Measurements from ENCODE around the gene PRUNE2.

The PRUNE2 gene

DNA sequence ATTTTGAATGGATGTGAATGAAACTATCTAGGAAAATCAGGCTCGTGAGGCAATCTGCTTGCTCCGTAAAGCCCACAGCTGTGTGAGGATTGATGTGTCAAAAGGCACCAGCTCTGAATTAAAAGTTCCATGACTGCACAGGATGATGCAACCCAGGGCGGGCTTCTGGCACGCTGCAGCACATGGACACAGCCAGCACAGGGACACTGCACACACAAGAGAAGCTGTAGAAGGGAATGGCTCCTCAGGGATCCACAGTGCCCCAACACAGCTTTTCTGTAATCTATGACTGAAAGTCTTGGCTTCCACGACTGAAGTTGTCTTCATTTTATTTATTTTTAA is 295.9 kb downstream of the PRUNE2 start:
- no peak overlapping the region for H3K27ac Mint-ChIP-seq (ENCODE audit: low read depth)
- ATAC-seq (replicated peaks; ENCODE audit: extremely low read depth, poor library complexity, severe bottlenecking), result no peak
- peaks cover 1% of the 10 kb centered on the region for H3K36me3 Mint-ChIP-seq (ENCODE audit: insufficient read depth)
- peaks cover 4% of the 10 kb centered on the region for H3K4me1 Mint-ChIP-seq
- no peaks in the 10 kb centered on the region for H3K27me3 Mint-ChIP-seq
- no peaks in the 10 kb centered on the region for H3K9me3 Mint-ChIP-seq
- H3K4me3 Mint-ChIP-seq, result no peak overlapping the region
- DNase-seq (ENCODE audit: low spot score in 2 of 2), result no peak

DNA sequence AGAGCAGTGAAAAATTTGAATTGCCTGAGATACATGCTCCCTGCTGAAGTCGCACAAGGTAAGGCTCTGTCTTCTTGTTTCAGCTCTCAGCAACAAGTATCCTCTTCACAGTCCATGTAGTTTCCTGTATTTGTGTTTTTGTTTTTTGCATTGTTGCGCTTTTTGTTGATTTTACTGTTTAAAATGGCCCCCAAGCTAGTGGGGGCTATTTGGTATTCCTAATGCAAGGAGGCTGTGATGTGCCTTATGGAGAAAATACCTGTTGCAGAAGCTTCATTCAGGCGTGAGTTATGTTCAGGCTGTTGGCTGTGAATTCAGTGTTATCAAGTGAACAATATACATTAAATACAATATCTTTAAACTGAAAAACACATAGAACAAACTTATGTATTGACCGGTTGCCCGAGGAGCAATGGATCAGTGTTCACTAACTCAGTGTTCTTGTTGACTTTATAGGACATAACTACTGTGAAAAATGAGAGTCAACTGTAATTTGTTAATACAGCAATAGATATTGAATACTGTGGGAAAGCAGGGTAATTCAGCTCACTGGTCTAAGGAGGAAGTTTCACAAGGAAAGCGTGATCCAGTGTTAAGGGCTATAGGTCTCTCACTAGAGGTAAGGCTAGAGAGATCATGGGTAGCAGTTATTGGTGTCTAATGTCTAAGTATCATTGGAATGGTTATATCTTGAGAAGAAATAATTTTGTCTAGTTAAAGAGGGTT is 296.5 kb downstream of the PRUNE2 start:
- Mint-ChIP-seq H3K27ac (ENCODE audit: low read depth) (no peak overlapping the region), H3K36me3 (ENCODE audit: insufficient read depth) (peaks cover 1% of the 10 kb centered on the region), H3K27me3 (no peaks in the 10 kb centered on the region), H3K4me1 (no peaks in the 10 kb centered on the region), H3K4me3 (no peak overlapping the region), H3K9me3 (no peaks in the 10 kb centered on the region)
- ATAC-seq (replicated peaks; ENCODE audit: extremely low read depth, poor library complexity, severe bottlenecking) (no peak), DNase-seq (ENCODE audit: low spot score in 2 of 2) (no peak)

DNA sequence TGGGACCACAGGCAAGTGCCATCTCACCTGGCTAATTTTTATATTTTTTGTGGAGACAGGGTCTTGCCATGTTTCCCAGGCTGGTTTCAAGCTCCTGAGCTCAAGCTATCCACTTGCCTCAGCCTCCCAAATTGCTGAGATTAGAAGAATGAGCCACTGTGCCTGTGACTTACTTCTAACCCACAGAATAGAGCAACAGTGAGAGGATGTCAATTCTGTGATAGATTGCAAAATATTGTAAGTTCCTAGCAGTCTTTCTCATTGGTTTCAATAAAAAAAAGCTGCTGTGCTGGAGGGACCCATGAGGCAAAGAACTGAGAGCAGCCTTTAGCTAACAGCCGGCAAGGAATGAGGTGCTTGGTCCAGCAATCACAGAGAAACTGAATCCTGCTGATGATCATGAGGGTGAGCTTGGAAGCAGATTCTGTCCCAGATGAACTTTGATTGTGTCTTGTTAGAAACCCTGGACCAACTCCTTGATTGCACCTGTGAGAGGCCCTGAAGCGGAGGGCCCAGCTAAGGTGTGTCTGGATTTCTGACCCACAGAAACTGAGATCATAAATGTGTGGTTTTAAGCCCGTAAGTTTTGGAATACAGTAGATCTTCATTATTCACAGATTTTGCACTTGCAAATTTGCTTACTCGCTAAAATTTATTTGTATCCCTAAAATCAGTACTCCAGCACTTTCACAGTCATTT is 297.2 kb downstream of the PRUNE2 start:
- Mint-ChIP-seq H3K9me3 (no peaks in the 10 kb centered on the region), H3K36me3 (ENCODE audit: insufficient read depth) (peaks cover 1% of the 10 kb centered on the region), H3K27me3 (no peaks in the 10 kb centered on the region), H3K4me3 (no peak overlapping the region), H3K27ac (ENCODE audit: low read depth) (no peak overlapping the region), H3K4me1 (no peaks in the 10 kb centered on the region)
- ATAC-seq (replicated peaks; ENCODE audit: extremely low read depth, poor library complexity, severe bottlenecking) (no peak), DNase-seq (ENCODE audit: low spot score in 2 of 2) (no peak)

DNA sequence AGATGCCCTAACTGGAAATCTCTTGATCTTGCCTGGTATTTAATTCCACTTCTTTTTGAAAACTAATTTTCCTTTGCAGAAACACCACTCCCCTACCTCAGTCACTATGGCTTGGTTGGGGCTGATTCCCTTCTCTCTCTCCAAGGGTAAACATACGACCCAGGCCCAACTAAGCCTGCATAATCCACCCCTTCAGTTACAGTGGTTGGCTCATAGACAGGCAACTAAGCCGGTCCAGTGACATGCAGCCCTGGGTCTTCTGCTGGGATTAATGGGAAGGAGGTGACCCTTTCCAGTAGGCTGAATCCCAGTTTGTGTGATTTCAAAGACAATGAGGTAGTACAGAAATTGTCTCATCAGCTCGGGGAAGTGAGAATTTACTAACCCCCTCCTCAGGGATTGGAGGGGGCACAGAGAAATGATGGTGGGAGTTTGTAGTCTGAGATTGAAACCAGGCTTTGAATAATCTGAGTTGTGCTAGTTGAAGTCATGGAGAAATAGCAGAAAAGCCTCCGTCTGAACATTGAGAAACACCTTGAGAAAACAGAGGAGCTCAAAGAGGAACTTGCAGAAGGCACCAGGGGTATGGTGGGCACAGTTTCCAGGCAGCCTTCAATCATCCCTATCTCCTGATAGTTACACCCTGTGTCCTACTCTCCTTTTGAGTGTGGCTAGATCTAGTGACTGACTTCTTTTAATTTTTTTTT is 298.0 kb downstream of the PRUNE2 start:
- H3K36me3 Mint-ChIP-seq (ENCODE audit: insufficient read depth), result no peaks in the 10 kb centered on the region
- H3K4me3 Mint-ChIP-seq, result no peak overlapping the region
- DNase-seq (ENCODE audit: low spot score in 2 of 2) (no peak), ATAC-seq (replicated peaks; ENCODE audit: extremely low read depth, poor library complexity, severe bottlenecking) (no peak)
- no peaks in the 10 kb centered on the region for H3K9me3 Mint-ChIP-seq
- H3K27ac Mint-ChIP-seq (ENCODE audit: low read depth), result no peak overlapping the region
- no peaks in the 10 kb centered on the region for H3K4me1 Mint-ChIP-seq
- H3K27me3 Mint-ChIP-seq, result no peaks in the 10 kb centered on the region

DNA sequence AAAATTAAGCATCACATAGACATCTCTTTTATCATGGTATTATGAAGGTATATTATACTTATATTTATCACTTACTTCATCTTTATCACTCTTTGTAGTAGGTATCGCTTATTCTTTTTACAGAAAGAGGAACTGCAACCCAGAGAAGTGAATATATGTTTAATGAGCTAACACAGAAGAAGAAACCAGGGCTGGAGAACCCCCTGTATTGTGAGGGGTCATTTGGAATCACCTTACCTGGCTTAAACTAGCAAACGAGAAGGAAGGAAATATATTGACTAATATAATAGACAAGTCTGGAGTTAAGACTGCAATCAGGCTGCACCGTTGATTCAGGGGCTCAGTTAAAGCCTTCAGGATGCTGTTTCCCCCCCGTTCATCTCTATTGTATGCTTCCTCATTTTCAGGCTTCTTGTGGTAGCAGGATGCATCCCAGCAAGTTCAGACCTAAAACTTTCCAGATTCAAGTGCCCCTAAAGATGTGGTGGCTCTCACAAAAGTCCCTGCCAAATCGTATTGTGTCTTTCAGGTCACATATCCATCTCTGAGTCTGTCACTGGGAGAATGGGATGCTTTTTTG is 300.5 kb downstream of the PRUNE2 start:
- ATAC-seq (replicated peaks; ENCODE audit: extremely low read depth, poor library complexity, severe bottlenecking), result no peak
- no peak overlapping the region for H3K27ac Mint-ChIP-seq (ENCODE audit: low read depth)
- H3K9me3 Mint-ChIP-seq, result no peaks in the 10 kb centered on the region
- H3K4me3 Mint-ChIP-seq, result no peak overlapping the region
- no peaks in the 10 kb centered on the region for H3K27me3 Mint-ChIP-seq
- no peaks in the 10 kb centered on the region for H3K4me1 Mint-ChIP-seq
- no peak for DNase-seq (ENCODE audit: low spot score in 2 of 2)
- H3K36me3 Mint-ChIP-seq (ENCODE audit: insufficient read depth), result no peaks in the 10 kb centered on the region

DNA sequence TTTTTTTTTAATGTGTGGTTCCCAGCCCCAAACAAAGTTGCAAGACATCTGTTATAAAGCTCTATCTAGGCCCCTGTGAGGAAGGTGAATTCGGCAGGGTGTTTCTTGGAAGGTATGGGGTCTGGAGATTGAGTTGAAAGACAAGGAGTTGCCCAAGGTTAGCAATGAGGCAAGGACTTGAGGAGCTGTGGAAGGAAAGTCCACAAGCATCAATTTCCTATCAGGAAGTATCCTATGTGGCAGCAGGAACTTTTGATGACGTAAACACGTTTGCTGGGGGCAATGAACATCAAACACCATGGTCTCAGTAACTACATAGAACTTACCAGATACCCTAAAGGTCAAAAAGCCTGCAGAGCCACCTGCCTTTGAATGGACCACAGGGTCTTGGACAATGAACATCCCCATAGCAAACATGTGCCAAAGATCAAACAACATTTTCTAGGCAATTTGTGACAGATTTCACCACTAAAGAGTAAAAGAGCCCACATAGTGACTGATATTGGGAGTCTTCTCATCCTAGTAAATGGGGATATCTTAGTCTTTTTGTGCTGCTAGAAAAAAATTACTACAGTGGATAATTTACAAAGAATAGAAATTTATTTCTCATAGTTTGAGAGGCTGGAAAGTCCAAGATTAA is 301.9 kb downstream of the PRUNE2 start:
- no peak overlapping the region for H3K27ac Mint-ChIP-seq (ENCODE audit: low read depth)

DNA sequence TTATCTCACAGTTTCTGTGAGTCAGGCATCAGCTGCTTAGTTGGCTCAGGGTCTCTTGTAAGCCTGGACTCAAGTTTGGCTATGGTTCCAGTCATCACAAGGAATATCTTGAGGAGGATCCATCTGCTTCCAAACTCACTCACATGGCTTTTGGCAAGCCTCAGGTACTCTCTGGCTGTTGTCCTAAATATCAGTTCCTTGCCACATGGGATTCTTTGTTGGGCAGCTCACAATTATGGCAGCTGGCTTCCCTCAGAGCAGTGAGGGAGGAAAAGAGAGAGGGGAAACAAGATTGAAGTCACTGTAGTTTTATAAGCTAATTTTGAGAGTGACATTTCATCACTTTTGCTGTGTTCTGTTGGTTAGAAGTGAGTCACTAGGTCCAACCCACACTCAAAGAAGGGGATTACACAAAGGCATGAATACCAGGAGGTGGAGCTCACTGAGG is 302.4 kb downstream of the PRUNE2 start:
- Mint-ChIP-seq H3K9me3 (no peaks in the 10 kb centered on the region), H3K4me3 (no peak overlapping the region), H3K36me3 (ENCODE audit: insufficient read depth) (no peaks in the 10 kb centered on the region), H3K4me1 (no peaks in the 10 kb centered on the region), H3K27me3 (no peaks in the 10 kb centered on the region), H3K27ac (ENCODE audit: low read depth) (no peak overlapping the region)
- ATAC-seq (replicated peaks; ENCODE audit: extremely low read depth, poor library complexity, severe bottlenecking) (no peak), DNase-seq (ENCODE audit: low spot score in 2 of 2) (no peak)

More for the DNA sequence above, 301.9 kb downstream of the PRUNE2 start:
- DNase-seq (ENCODE audit: low spot score in 2 of 2) (no peak), ATAC-seq (replicated peaks; ENCODE audit: extremely low read depth, poor library complexity, severe bottlenecking) (no peak)
- H3K36me3 Mint-ChIP-seq (ENCODE audit: insufficient read depth), result no peaks in the 10 kb centered on the region
- H3K4me1 Mint-ChIP-seq, result no peaks in the 10 kb centered on the region
- no peaks in the 10 kb centered on the region for H3K9me3 Mint-ChIP-seq
- no peaks in the 10 kb centered on the region for H3K27me3 Mint-ChIP-seq
- no peak overlapping the region for H3K4me3 Mint-ChIP-seq

DNA sequence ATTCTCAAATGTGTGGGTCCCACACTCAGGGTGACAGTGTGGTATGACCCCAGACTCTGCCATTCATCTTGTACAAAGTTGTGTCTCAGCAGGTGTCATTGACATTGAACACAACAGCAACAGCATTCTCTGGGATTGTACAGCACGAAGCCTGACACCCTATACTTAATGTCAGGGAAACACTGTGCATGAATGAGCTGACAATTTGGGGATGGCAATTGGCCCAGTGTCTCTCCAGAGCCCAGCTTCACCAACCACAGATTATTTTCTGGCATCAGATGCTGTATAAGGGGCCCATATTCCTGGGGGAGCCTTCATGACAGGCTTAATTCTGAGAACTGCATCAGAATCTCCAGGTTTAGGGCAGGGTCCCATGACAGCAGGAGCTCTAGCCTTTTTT is 303.7 kb downstream of the PRUNE2 start:
- Mint-ChIP-seq H3K36me3 (ENCODE audit: insufficient read depth) (no peaks in the 10 kb centered on the region), H3K9me3 (no peaks in the 10 kb centered on the region), H3K4me3 (no peak overlapping the region), H3K4me1 (no peaks in the 10 kb centered on the region), H3K27me3 (no peaks in the 10 kb centered on the region), H3K27ac (ENCODE audit: low read depth) (no peak overlapping the region)
- ATAC-seq (replicated peaks; ENCODE audit: extremely low read depth, poor library complexity, severe bottlenecking) (no peak), DNase-seq (ENCODE audit: low spot score in 2 of 2) (no peak)

DNA sequence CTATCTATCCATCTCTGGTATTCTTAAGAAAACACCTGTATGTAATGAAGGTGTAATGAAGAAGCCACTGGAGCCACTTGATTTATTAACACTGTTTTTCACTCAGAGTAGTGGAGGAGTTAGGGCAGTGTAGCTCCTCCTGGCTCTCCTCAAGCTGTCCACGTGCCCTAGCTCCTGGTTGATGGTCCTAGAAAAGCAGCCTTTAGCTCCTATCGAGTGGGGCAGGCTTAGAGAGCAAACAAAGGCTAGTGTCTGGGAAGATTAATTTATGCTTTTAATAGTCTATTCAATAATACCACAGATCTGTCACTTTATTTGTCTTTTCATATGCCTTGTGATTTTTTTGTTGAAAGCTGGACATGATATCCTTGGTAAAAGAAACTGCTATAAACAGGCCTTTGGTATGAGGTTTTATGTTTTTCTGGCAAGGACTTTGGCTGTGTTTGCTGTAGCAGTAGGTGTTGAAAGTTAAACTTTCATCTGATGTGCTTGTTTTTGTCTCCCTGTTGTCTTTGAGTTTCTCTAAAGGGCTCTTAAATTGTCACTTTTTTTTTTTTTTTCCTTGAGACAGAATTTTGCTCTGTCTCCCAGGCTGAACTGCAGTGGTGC is 305.8 kb downstream of the PRUNE2 start:
- H3K4me3 Mint-ChIP-seq, result no peak overlapping the region
- ATAC-seq (replicated peaks; ENCODE audit: extremely low read depth, poor library complexity, severe bottlenecking), result no peak

DNA sequence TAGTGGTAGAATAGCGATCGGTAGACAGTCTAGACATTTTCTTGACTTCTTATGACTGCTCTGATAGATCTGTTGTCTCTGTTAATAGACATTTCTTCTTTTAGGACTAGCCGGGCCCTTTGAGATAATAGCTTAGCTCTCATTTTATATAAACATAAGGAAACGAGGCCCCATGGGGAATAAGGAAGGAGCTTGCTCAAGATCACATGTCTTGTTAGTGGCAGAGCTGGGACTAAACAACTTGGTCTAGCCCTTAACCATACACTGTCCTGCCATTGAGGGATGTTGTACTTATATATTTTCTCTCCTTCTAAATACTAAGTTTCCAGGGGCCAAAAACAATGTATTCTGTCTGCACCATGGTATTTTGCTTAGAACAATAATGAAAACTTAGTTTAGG is 306.9 kb downstream of the PRUNE2 start:
- Mint-ChIP-seq H3K27me3 (no peaks in the 10 kb centered on the region), H3K27ac (ENCODE audit: low read depth) (no peak overlapping the region), H3K36me3 (ENCODE audit: insufficient read depth) (peaks cover 2% of the 10 kb centered on the region), H3K4me1 (no peaks in the 10 kb centered on the region), H3K9me3 (no peaks in the 10 kb centered on the region), H3K4me3 (no peak overlapping the region)
- DNase-seq (ENCODE audit: low spot score in 2 of 2), result no peak
- ATAC-seq (replicated peaks; ENCODE audit: extremely low read depth, poor library complexity, severe bottlenecking), result no peak

More for the DNA sequence above, 305.8 kb downstream of the PRUNE2 start:
- Mint-ChIP-seq H3K27ac (ENCODE audit: low read depth) (no peak overlapping the region), H3K36me3 (ENCODE audit: insufficient read depth) (no peaks in the 10 kb centered on the region), H3K9me3 (no peaks in the 10 kb centered on the region), H3K4me1 (no peaks in the 10 kb centered on the region), H3K27me3 (no peaks in the 10 kb centered on the region)
- DNase-seq (ENCODE audit: low spot score in 2 of 2), result no peak

DNA sequence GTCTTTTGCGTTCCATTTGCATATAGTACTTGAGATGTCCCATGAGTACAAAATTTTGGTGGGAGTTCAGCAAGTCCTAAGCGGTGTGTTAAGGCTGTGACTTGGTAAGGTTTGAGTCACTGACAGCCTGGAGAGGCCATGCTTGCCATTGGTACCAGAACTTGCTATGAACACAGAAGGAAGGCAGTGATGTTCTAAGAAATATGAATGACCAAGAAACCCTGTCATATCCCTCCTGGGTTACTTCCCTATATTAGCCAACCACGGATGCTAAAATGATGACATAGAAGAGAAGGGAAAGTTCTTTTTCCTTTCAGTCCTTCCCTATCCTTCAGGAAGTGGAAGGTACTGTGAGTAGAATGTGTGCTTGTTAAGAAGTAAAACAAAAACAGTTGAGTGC is 310.3 kb downstream of the PRUNE2 start:
- no peak for ATAC-seq (replicated peaks; ENCODE audit: extremely low read depth, poor library complexity, severe bottlenecking)

DNA sequence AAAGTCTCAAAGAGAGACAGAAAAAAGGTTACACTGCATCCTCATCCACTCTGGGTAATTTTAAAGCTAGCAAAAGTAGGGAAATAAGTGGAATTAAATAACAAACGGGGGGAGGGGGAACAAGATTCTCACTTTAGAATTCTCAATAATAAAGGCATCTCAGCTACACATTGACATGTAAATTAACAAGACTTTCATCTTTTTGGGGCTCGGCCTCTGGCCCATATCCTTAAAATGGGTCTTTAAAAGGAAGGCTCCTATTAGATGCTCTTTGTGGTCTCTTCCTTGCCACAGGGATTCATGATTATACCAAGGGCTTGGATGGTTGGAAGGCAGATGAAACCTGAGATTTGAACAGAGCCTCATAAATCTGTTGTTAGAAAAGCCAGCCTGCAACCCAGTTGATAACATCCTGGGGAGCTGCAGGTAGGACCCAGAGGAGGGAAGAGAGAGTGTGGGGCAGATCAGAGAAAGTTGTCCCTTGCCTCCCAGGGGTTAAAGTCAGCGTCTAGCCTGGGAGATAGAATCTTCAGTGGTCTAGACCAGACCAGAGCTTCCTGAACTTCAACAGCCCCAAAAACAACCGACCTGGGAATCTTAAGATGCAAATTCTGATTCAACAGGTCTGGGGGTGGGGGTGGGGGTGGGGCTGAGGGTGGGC is 311.0 kb downstream of the PRUNE2 start:
- DNase-seq (ENCODE audit: low spot score in 2 of 2) (no peak), ATAC-seq (replicated peaks; ENCODE audit: extremely low read depth, poor library complexity, severe bottlenecking) (no peak)
- Mint-ChIP-seq H3K4me1 (no peaks in the 10 kb centered on the region), H3K27ac (ENCODE audit: low read depth) (no peak overlapping the region), H3K27me3 (no peaks in the 10 kb centered on the region), H3K36me3 (ENCODE audit: insufficient read depth) (peaks cover 2% of the 10 kb centered on the region), H3K4me3 (no peak overlapping the region), H3K9me3 (no peaks in the 10 kb centered on the region)

More for the DNA sequence above, 310.3 kb downstream of the PRUNE2 start:
- DNase-seq (ENCODE audit: low spot score in 2 of 2), result no peak
- Mint-ChIP-seq H3K9me3 (no peaks in the 10 kb centered on the region), H3K4me3 (no peak overlapping the region), H3K4me1 (no peaks in the 10 kb centered on the region), H3K36me3 (ENCODE audit: insufficient read depth) (peaks cover 2% of the 10 kb centered on the region), H3K27me3 (no peaks in the 10 kb centered on the region), H3K27ac (ENCODE audit: low read depth) (no peak overlapping the region)

Data from central memory CD8-positive, alpha-beta T cell (primary cell).